ENCODE measurements around the gene CDH23. TPM values are rescaled to one million over a fixed set of nuclear protein-coding genes. Genes with fewer than 3 reads are reported as not detected.

CDH23 gene
- total RNA-seq, 1 experiment from 2014 or later = 0.07 TPM

DNA sequence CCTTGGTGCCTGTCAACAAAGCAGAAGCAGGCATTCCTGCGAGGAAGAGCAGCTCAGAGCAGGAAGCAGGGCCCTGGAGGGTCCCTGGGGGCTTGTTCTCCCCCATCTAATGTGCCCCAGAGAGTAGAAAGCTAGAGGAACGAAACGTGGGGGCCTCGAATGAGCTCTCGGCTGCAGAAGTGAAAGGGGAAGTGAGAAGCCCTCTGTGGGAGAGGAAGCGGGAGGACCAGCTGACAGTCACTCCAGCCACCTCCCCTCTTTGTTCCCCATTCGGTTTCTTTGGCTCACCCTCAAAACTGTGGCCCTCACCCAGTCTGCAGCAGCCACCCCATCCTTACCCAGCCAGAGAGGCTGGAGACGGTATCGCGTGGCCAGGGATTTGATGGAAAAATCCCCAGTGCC is 297.8 kb downstream of the CDH23 start:
- Mint-ChIP-seq H3K27ac (ENCODE audit: unreplicated experiment) (no peak overlapping the region), H3K36me3 (ENCODE audit: insufficient read depth, unreplicated experiment) (no peaks in the 10 kb centered on the region), H3K9me3 (ENCODE audit: low read depth, unreplicated experiment) (no peaks in the 10 kb centered on the region), H3K4me1 (ENCODE audit: low read depth, unreplicated experiment) (peaks cover 8% of the 10 kb centered on the region), H3K27me3 (ENCODE audit: unreplicated experiment) (peaks cover 13% of the 10 kb centered on the region), H3K4me3 (ENCODE audit: low read depth, unreplicated experiment) (no peak overlapping the region)
- DNase-seq = no peak
- CTCF ChIA-PET = interaction anchor here (1.0 to 1.4 kb wide), 2 partner anchors 117 to 380 kb away, joined by 3 read pairs; no protein-coding TSS in a partner anchor
- no TSS peak for BruUV-seq (replicated peaks)
- intact Hi-C loops (cut with micrococcal nuclease; ENCODE audit: unreplicated experiment) = loop anchor here (10.0 kb wide), 1 partner anchor 120 kb away; no protein-coding TSS in a partner anchor
- TF ChIP-seq, protein P1, sequence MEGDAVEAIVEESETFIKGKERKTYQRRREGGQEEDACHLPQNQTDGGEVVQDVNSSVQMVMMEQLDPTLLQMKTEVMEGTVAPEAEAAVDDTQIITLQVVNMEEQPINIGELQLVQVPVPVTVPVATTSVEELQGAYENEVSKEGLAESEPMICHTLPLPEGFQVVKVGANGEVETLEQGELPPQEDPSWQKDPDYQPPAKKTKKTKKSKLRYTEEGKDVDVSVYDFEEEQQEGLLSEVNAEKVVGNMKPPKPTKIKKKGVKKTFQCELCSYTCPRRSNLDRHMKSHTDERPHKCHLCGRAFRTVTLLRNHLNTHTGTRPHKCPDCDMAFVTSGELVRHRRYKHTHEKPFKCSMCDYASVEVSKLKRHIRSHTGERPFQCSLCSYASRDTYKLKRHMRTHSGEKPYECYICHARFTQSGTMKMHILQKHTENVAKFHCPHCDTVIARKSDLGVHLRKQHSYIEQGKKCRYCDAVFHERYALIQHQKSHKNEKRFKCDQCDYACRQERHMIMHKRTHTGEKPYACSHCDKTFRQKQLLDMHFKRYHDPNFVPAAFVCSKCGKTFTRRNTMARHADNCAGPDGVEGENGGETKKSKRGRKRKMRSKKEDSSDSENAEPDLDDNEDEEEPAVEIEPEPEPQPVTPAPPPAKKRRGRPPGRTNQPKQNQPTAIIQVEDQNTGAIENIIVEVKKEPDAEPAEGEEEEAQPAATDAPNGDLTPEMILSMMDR (IDR thresholded peaks at IDR 0.05; ENCODE audit: unreplicated experiment) = no peak

DNA sequence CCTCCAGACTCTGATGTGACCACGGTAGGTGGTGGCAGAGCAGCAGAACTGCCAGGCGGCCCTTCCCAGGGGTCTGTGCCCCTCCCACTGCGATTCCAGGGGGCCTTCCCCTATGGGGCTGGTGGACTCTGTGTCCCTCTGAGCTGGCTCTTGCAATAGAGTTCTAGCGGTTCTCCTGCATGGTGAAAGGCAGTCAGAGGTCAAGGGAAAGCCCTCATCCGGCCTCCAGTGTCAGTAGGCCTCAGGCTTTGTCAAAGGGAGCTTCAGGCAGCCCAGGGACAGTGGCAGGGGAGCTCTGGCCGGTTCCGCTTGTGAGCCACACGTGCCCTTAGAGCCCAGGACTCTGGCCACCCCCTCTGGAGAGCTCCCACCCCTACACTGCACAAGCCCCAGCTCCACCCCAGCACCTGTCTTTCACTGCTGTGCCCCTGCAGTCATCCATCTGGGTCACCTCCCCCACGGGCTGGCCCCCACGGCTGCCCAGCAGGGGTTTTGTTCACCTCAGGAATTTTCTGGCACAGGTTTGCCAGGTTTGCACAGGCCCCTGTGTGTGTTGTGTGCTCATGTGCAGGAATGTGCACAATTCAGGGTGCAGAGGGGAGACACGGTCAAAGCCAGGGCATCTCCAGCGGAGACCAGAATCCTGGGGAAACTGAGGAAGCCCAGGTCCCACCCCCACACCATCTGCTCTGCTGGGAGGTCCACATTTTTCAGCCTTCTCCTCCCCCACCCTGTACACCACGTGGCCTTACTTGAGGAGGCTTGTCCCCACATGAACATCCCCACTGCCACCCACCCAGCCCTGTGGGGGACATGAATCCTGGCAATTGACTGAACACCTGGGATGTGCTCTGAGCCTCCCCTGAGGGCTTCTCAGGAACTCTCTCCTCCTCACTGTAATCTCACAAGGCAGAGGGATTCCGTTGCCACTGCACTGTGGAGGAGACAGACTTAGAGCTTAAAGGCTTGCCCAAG is 299.1 kb downstream of the CDH23 start:
- TF ChIP-seq, protein P1 (IDR thresholded peaks at IDR 0.05; ENCODE audit: unreplicated experiment) = no peak
- no TSS peak for BruUV-seq (replicated peaks)
- peaks cover 8% of the 10 kb centered on the region for H3K4me1 Mint-ChIP-seq (ENCODE audit: low read depth, unreplicated experiment)
- no peak overlapping the region for H3K4me3 Mint-ChIP-seq (ENCODE audit: low read depth, unreplicated experiment)
- DNase-seq = no peak
- no peaks in the 10 kb centered on the region for H3K36me3 Mint-ChIP-seq (ENCODE audit: insufficient read depth, unreplicated experiment)
- peaks cover 9% of the 10 kb centered on the region for H3K27me3 Mint-ChIP-seq (ENCODE audit: unreplicated experiment)
- CTCF ChIA-PET = interaction anchor here (0.5 to 3.7 kb wide), 14 partner anchors 10 to 412 kb away, joined by 3 to 31 read pairs (median 4); partner anchors contain the start of genes SLC29A3 and VSIR
- no peak overlapping the region for H3K27ac Mint-ChIP-seq (ENCODE audit: unreplicated experiment)
- H3K9me3 Mint-ChIP-seq (ENCODE audit: low read depth, unreplicated experiment) = no peaks in the 10 kb centered on the region
- intact Hi-C loops (cut with micrococcal nuclease; ENCODE audit: unreplicated experiment) = loop anchor here (2.0 to 10.0 kb wide), 3 partner anchors 119 to 383 kb away; no protein-coding TSS in a partner anchor

DNA sequence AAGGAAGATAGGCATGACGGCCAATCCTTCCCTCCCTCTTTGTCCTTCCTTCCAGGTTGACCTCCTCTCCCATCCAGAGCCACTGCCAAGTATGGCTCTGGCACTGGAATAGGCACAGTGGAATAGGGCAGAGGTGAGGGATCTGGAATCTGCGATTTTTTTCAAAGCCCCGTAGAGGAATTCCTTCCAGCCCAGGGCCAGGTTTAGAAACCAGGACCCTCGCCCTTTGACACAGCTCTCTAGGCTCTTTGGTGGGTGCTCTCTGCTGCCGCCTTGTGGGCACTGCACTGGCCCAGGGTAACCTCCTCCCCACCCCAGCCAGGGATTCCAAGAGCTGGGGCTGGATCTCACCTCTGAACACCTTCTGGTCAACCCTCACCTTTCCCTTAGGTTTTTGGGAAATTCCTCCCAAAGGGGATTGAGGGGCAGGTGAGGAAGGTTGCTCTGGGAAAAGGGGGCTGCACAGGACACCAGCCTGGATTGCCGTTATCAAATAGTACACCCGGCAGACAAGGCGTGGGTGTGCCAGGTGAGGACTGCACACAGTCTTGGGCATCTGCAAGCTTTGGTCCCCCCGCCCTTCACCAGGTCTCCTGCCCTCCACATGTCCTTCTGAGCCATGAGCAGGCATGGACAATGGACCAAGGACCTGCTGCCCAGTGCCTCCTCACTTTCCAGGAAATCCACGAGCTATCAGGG is 300.1 kb downstream of the CDH23 start:
- TF ChIP-seq, protein P1 (IDR thresholded peaks at IDR 0.05; ENCODE audit: unreplicated experiment) = peak; percentile 94
- intact Hi-C loops (cut with micrococcal nuclease; ENCODE audit: unreplicated experiment) = loop anchor here (2.0 to 10.0 kb wide), 3 partner anchors 118 to 384 kb away; no protein-coding TSS in a partner anchor
- no TSS peak for BruUV-seq (replicated peaks)
- DNase-seq = peak; percentile 81
- Mint-ChIP-seq H3K27ac (ENCODE audit: unreplicated experiment) (no peak overlapping the region), H3K27me3 (ENCODE audit: unreplicated experiment) (peaks cover under 1% of the 10 kb centered on the region), H3K4me3 (ENCODE audit: low read depth, unreplicated experiment) (no peak overlapping the region), H3K36me3 (ENCODE audit: insufficient read depth, unreplicated experiment) (no peaks in the 10 kb centered on the region), H3K4me1 (ENCODE audit: low read depth, unreplicated experiment) (peaks cover 8% of the 10 kb centered on the region), H3K9me3 (ENCODE audit: low read depth, unreplicated experiment) (no peaks in the 10 kb centered on the region)
- CTCF ChIA-PET = interaction anchor here (0.5 to 3.7 kb wide), 15 partner anchors 11 to 411 kb away, joined by 3 to 31 read pairs (median 4); partner anchors contain the start of genes SLC29A3 and VSIR
